Measurements from ENCODE around the gene APOA5. TPM values are rescaled to one million over a fixed set of nuclear protein-coding genes. Genes with fewer than 3 reads are reported as not detected.

APOA5 gene
- total RNA-seq, 1 donor from 2014 or later: not detected

- no peak overlapping the region for H3K4me3 Mint-ChIP-seq (ENCODE audit: unreplicated experiment)
- no peak for DNase-seq (ENCODE audit: low spot score)
- H3K4me1 Mint-ChIP-seq (ENCODE audit: unreplicated experiment): peaks cover 6% of the 10 kb centered on the region
- peaks cover 3% of the 10 kb centered on the region for H3K27me3 Mint-ChIP-seq (ENCODE audit: unreplicated experiment)
- peaks cover 43% of the 10 kb centered on the region for H3K36me3 Mint-ChIP-seq (ENCODE audit: low read depth, unreplicated experiment)
- TF ChIP-seq CTCF (IDR thresholded peaks at IDR 0.05; ENCODE audit: unreplicated experiment): no peak
- H3K9me3 Mint-ChIP-seq (ENCODE audit: unreplicated experiment): no peaks in the 10 kb centered on the region
- H3K27ac Mint-ChIP-seq (ENCODE audit: unreplicated experiment): no peak overlapping the region
Measured at GRCh38 chr11:116782728-116783127, 9.0 kb downstream of the APOA5 start.

GRCh38 chr11:116778556-116778955 is 13.1 kb downstream of the APOA5 start:
- peaks cover 2% of the 10 kb centered on the region for H3K4me1 Mint-ChIP-seq (ENCODE audit: unreplicated experiment)

GRCh38 chr11:116777056-116777455 is 14.6 kb downstream of the APOA5 start:
- Mint-ChIP-seq H3K4me3 (ENCODE audit: unreplicated experiment) (peak overlapping the region; percentile 24), H3K9me3 (ENCODE audit: unreplicated experiment) (no peaks in the 10 kb centered on the region), H3K27me3 (ENCODE audit: unreplicated experiment) (peaks cover 5% of the 10 kb centered on the region), H3K27ac (ENCODE audit: unreplicated experiment) (no peak overlapping the region), H3K4me1 (ENCODE audit: unreplicated experiment) (peaks cover 7% of the 10 kb centered on the region), H3K36me3 (ENCODE audit: low read depth, unreplicated experiment) (peaks cover 29% of the 10 kb centered on the region)
- no peak for TF ChIP-seq CTCF (IDR thresholded peaks at IDR 0.05; ENCODE audit: unreplicated experiment)
- DNase-seq (ENCODE audit: low spot score): no peak

More at GRCh38 chr11:116778556-116778955, 13.1 kb downstream of the APOA5 start:
- Mint-ChIP-seq H3K27ac (ENCODE audit: unreplicated experiment) (no peak overlapping the region), H3K4me3 (ENCODE audit: unreplicated experiment) (no peak overlapping the region), H3K36me3 (ENCODE audit: low read depth, unreplicated experiment) (peaks cover 32% of the 10 kb centered on the region), H3K27me3 (ENCODE audit: unreplicated experiment) (peaks cover 3% of the 10 kb centered on the region), H3K9me3 (ENCODE audit: unreplicated experiment) (no peaks in the 10 kb centered on the region)
- no peak for TF ChIP-seq CTCF (IDR thresholded peaks at IDR 0.05; ENCODE audit: unreplicated experiment)
- no peak for DNase-seq (ENCODE audit: low spot score)

GRCh38 chr11:116776522-116776984 is 15.1 kb downstream of the APOA5 start:
- no peak for TF ChIP-seq CTCF (IDR thresholded peaks at IDR 0.05; ENCODE audit: unreplicated experiment)
- no peak for DNase-seq (ENCODE audit: low spot score)
- no peak overlapping the region for H3K27ac Mint-ChIP-seq (ENCODE audit: unreplicated experiment)
- peaks cover 11% of the 10 kb centered on the region for H3K4me1 Mint-ChIP-seq (ENCODE audit: unreplicated experiment)
- peaks cover 27% of the 10 kb centered on the region for H3K36me3 Mint-ChIP-seq (ENCODE audit: low read depth, unreplicated experiment)
- H3K9me3 Mint-ChIP-seq (ENCODE audit: unreplicated experiment): no peaks in the 10 kb centered on the region
- peaks cover 5% of the 10 kb centered on the region for H3K27me3 Mint-ChIP-seq (ENCODE audit: unreplicated experiment)
- peak overlapping the region; percentile 24 for H3K4me3 Mint-ChIP-seq (ENCODE audit: unreplicated experiment)

GRCh38 chr11:116775975-116776374 is 15.7 kb downstream of the APOA5 start:
- DNase-seq (ENCODE audit: low spot score): no peak
- peak overlapping the region; percentile 7 for H3K4me3 Mint-ChIP-seq (ENCODE audit: unreplicated experiment)
- peaks cover 17% of the 10 kb centered on the region for H3K4me1 Mint-ChIP-seq (ENCODE audit: unreplicated experiment)
- no peak overlapping the region for H3K27ac Mint-ChIP-seq (ENCODE audit: unreplicated experiment)
- H3K9me3 Mint-ChIP-seq (ENCODE audit: unreplicated experiment): no peaks in the 10 kb centered on the region
- no peak for TF ChIP-seq CTCF (IDR thresholded peaks at IDR 0.05; ENCODE audit: unreplicated experiment)
- peaks cover 24% of the 10 kb centered on the region for H3K36me3 Mint-ChIP-seq (ENCODE audit: low read depth, unreplicated experiment)
- H3K27me3 Mint-ChIP-seq (ENCODE audit: unreplicated experiment): peaks cover 5% of the 10 kb centered on the region

Data from endothelial cell (in vitro differentiated cells).